IMR-90 (cell line): ENCODE measurements around the gene FHAD1. TPM values are rescaled to one million over a fixed set of nuclear protein-coding genes. Genes with fewer than 3 reads are reported as not detected.

ENCODE experiments used
- ATAC-seq: fragments of 200-7000 bp; cut with Tn5 transposase; 2 replicates; pipeline ENCODE4 v1.9.1; 2020; ENCODE audit warnings: low read depth, mild to moderate bottlenecking, moderate library complexity
- BruUV-seq: library from RNA; stranded (reverse); fragments of 400-500 nt; replicated peaks from 2 replicates; lab custom pipeline; 2021; lab: Mats Ljungman, UMichigan
- CTCF ChIA-PET: fragments of 300-600 bp; formaldehyde crosslinking; extraction: SDS; loops from one replicate; lab custom pipeline; 2021; ENCODE audit warnings: antibody characterized with exemption; lab: Yijun Ruan, JAX
- POLR2A ChIA-PET: fragments of 300-600 bp; sonication (Branson Sonifier 250); formaldehyde crosslinking; loops from one replicate; lab custom pipeline; 2022; ENCODE audit warnings: antibody characterized with exemption; ENCODE audit not compliant: unreplicated experiment; lab: Charles Lee
- DNase-seq: peaks from one replicate; pipeline ENCODE4 v3.0.0; 2013
- H2AFZ ChIP-seq: replicated peaks from 2 replicates; pipeline ENCODE3; 2013; ENCODE audit warnings: low read length, mild to moderate bottlenecking; ENCODE audit not compliant: poor library complexity
- H2AK5ac ChIP-seq: 2 replicates; pipeline ENCODE4 v1.6.1; 2013; ENCODE audit warnings: low read depth, low read length, inconsistent platforms
- H2AK9ac ChIP-seq: replicated peaks from 2 replicates; pipeline ENCODE3; 2013; ENCODE audit warnings: mild to moderate bottlenecking, low read depth, low read length, moderate library complexity; ENCODE audit not compliant: poor library complexity
- H2BK120ac ChIP-seq: 2 replicates; pipeline ENCODE4 v1.6.1; 2013; ENCODE audit warnings: low read depth, low read length, inconsistent platforms
- H2BK15ac ChIP-seq: 3 replicates; pipeline ENCODE4 v1.6.1; 2013; ENCODE audit warnings: low read depth, low read length, inconsistent platforms
- H2BK20ac ChIP-seq: 2 replicates; pipeline ENCODE4 v1.6.1; 2013; ENCODE audit warnings: low read depth, mild to moderate bottlenecking, inconsistent platforms, low read length, moderate library complexity
- H2BK5ac ChIP-seq: 2 replicates; pipeline ENCODE4 v1.6.1; 2013; ENCODE audit warnings: mild to moderate bottlenecking, low read depth, low read length, inconsistent platforms; ENCODE audit not compliant: poor library complexity, severe bottlenecking
- H3K14ac ChIP-seq: replicated peaks from 2 replicates; pipeline ENCODE4 v1.6.1; 2013; ENCODE audit warnings: low read depth, low read length, inconsistent platforms
- H3K18ac ChIP-seq: 2 replicates; pipeline ENCODE4 v1.6.1; 2013; ENCODE audit warnings: low read depth, low read length, control low read depth
- H3K23ac ChIP-seq: 2 replicates; pipeline ENCODE4 v1.6.1; 2013; ENCODE audit warnings: low read depth, low read length, inconsistent platforms
- H3K27ac ChIP-seq: 2 replicates; pipeline ENCODE4 v1.5.1; 2013; ENCODE audit warnings: mild to moderate bottlenecking, control low read depth, low read length; ENCODE audit not compliant: insufficient read depth
- H3K27me3 ChIP-seq: 2 replicates; pipeline ENCODE4 v1.6.1; 2013; ENCODE audit warnings: low read length; ENCODE audit not compliant: control insufficient read depth, insufficient read depth
- H3K36me3 ChIP-seq: 2 replicates; pipeline ENCODE4 v1.6.1; 2013; ENCODE audit warnings: low read length, mixed read lengths; ENCODE audit not compliant: control insufficient read depth, insufficient read depth
- H3K4ac ChIP-seq: 2 replicates; pipeline ENCODE4 v1.6.1; 2013; ENCODE audit warnings: low read depth, low read length, inconsistent platforms
- H3K4me1 ChIP-seq: 2 replicates; pipeline ENCODE4 v1.6.1; 2013; ENCODE audit warnings: low read length, mixed read lengths; ENCODE audit not compliant: control insufficient read depth, insufficient read depth
- H3K4me2 ChIP-seq: 2 replicates; pipeline ENCODE4 v1.6.1; 2013; ENCODE audit warnings: low read depth, mild to moderate bottlenecking, control low read depth, low read length, moderate library complexity
- H3K4me3 ChIP-seq: 2 replicates; pipeline ENCODE4 v1.5.1; 2013; ENCODE audit warnings: low read depth, mild to moderate bottlenecking, control low read depth, low read length, moderate library complexity; ENCODE audit not compliant: insufficient read depth
- H3K56ac ChIP-seq: 2 replicates; pipeline ENCODE4 v1.6.1; 2013; ENCODE audit warnings: low read length, inconsistent platforms; ENCODE audit not compliant: insufficient read depth; ENCODE audit errors: extremely low read depth
- H3K79me1 ChIP-seq, 2 experiments: 2 replicates each; pipeline ENCODE4 v1.6.1; 2013; ENCODE audit warnings: low read length in 2 of 2, inconsistent platforms in 1 of 2, low read depth in 1 of 2
- H3K9ac ChIP-seq: 2 replicates; pipeline ENCODE4 v1.6.1; 2013; ENCODE audit warnings: low read depth, low read length, control low read depth
- H3K9me1 ChIP-seq: 2 replicates; pipeline ENCODE4 v1.6.1; 2013; ENCODE audit warnings: low read length, inconsistent platforms; ENCODE audit not compliant: insufficient read depth
- H3K9me3 ChIP-seq: 2 replicates; pipeline ENCODE4 v1.6.1; 2013; ENCODE audit warnings: low read length; ENCODE audit not compliant: control insufficient read depth, insufficient read depth
- H4K20me1 ChIP-seq: 2 replicates; pipeline ENCODE4 v1.6.1; 2013; ENCODE audit warnings: low read length, inconsistent platforms; ENCODE audit not compliant: insufficient read depth
- H4K5ac ChIP-seq: 2 replicates; pipeline ENCODE4 v1.6.1; 2013; ENCODE audit warnings: mild to moderate bottlenecking, low read depth, low read length, control low read depth
- H4K8ac ChIP-seq, 2 experiments: 2 replicates each; pipeline ENCODE4 v1.6.1; 2013; ENCODE audit warnings: low read depth in 2 of 2, low read length in 2 of 2, control low read depth in 1 of 2, inconsistent platforms in 1 of 2
- H4K91ac ChIP-seq: 2 replicates; pipeline ENCODE4 v1.6.1; 2013; ENCODE audit warnings: low read depth, low read length, inconsistent platforms; ENCODE audit not compliant: insufficient read depth
- BHLHE40 ChIP-seq: fragments of 150-350 bp; IDR thresholded peaks from 2 replicates; pipeline ENCODE4 v1.6.1; 2016; ENCODE audit warnings: mild to moderate bottlenecking, low read depth, low read length
- CEBPB ChIP-seq: IDR thresholded peaks from 2 replicates; pipeline ENCODE4 v1.6.1; 2012; ENCODE audit warnings: low read depth, low read length, improper control_type of control experiment
- CHD1 ChIP-seq: IDR thresholded peaks from 2 replicates; pipeline ENCODE4 v1.6.1; 2012; ENCODE audit warnings: low read depth, low read length, improper control_type of control experiment
- FOS ChIP-seq: fragments of 150-350 bp; IDR thresholded peaks from 2 replicates; pipeline ENCODE4 v1.6.1; 2016; ENCODE audit warnings: low read depth, low read length
- MAFK ChIP-seq: IDR thresholded peaks from 2 replicates; pipeline ENCODE4 v1.6.1; 2012; ENCODE audit warnings: low read depth, low read length, improper control_type of control experiment
- MAZ ChIP-seq: IDR thresholded peaks from 2 replicates; pipeline ENCODE4 v1.6.1; 2012; ENCODE audit warnings: low read depth, mild to moderate bottlenecking, low read length, improper control_type of control experiment, moderate library complexity, borderline replicate concordance
- RAD21 ChIP-seq: IDR thresholded peaks from 2 replicates; pipeline ENCODE4 v1.6.1; 2012; ENCODE audit warnings: low read length, improper control_type of control experiment
- RFX5 ChIP-seq: IDR thresholded peaks from 2 replicates; pipeline ENCODE4 v1.8.0; 2012; ENCODE audit warnings: low read depth, mild to moderate bottlenecking, low read length, moderate library complexity
- SMC3 ChIP-seq: fragments of 150-350 bp; IDR thresholded peaks from 2 replicates; pipeline ENCODE4 v1.6.1; 2016; ENCODE audit warnings: low read depth, mild to moderate bottlenecking, antibody characterized with exemption, low read length, moderate library complexity
- WGBS, 2 experiments: methylation state at CpG; one replicate each; pipeline versions ENCODE4 v1.1.5 to v1.1.7; 2013; ENCODE audit warnings: missing lambda C conversion rate in 2 of 2; ENCODE audit not compliant: insufficient read length in 1 of 2; ENCODE audit errors: extremely low coverage in 2 of 2; 5-methylcytosine and 5-hydroxymethylcytosine counted together
- dilution Hi-C: fragments of 300-500 bp; cut with HindIII; formaldehyde crosslinking; loops from one replicate; pipeline ENCODE4 v1.14.3; 2018; ENCODE audit warnings: low sequenced_read_pairs; ENCODE audit not compliant: unreplicated experiment
- in situ Hi-C: fragments of 300-500 bp; cut with MboI; formaldehyde crosslinking; loops from 3 replicates; pipeline ENCODE4 v1.14.3; 2019; ENCODE audit warnings: low sequenced_read_pairs, inconsistent platforms, mixed read lengths
- intact Hi-C: fragments of 100-400 bp; cut with micrococcal nuclease; formaldehyde crosslinking; loops from 2 replicates; pipeline ENCODE4 v1.10.0; 2022
- polyA plus RNA-seq, 3 experiments: library from polyadenylated mRNA; depleted of rRNA; stranded (reverse); fragments of >200 nt; gene quantifications; 2 replicates each; pipeline ENCODE4 v1.2.3, GENCODE V29; 2012; ENCODE audit warnings: low replicate concordance in 1 of 3
- total RNA-seq: library from RNA; depleted of rRNA; stranded (reverse); fragments of >200 nt; gene quantifications from 2 replicates; pipeline ENCODE4 v1.2.3, GENCODE V29; 2012
- TF ChIP-seq, protein P1 (sequence below): fragments of 150-350 bp; IDR thresholded peaks from 2 replicates; pipeline ENCODE4 v1.6.1; 2016; ENCODE audit warnings: low read depth, mild to moderate bottlenecking, low read length, moderate library complexity, borderline replicate concordance
- TF ChIP-seq, protein P2 (sequence below): conservative IDR thresholded peaks from 2 replicates; pipeline ENCODE4 v1.5.1; 2012; ENCODE audit warnings: mild to moderate bottlenecking, low read depth, low read length, improper control_type of control experiment

The FHAD1 gene
- total and polyA plus RNA-seq, 2 of the 4 experiments (the other 2 are of a cell fraction) = not detected

DNA sequence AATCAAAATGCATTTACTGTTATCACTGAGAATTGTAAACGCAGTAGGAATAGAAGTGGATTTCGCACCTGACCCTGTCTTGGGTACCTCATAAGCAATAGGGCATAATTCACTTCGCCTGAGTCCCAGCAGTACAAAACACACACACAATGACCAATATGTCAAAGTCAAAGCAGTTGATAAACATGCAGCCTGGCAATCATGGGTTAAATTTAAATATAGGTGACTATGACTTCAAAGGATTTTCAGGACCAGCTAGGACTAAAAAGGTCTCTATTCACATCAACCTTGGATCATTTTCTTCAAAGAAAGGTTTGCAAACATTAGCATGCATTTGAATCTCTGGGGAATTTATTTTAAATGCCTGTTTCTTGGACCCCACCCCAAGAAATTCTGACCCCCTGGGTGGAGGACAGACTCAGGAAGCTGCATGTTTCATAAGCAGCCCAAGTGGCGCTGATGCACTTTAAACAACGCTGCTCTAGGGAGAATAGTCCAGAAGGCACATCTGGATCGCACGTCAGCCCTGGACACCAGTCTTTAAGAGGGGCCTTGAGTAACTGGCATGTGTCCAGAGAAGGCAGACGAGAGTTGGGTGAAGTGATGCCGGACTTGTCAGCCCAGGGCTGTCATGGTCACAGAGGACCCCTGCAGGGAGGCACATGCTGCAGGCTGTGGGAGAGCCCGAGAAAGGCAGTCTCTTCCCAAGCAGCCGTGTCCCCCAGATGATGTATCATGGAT, 107.0 kb downstream of the FHAD1 start:
- H3K23ac ChIP-seq = peak overlapping the region; percentile 30; the same call in 1 of the 2 replicates
- dilution Hi-C loops = no loop called here
- no peak overlapping the region for H3K56ac ChIP-seq
- H2BK15ac ChIP-seq = peak overlapping the region; percentile 60; the same call in 2 of the 3 replicates
- intact Hi-C loops = no loop called here
- TF ChIP-seq RAD21 (no peak), BHLHE40 (no peak), FOS (no peak), MAZ (no peak), CEBPB (no peak), MAFK (no peak), CHD1 (no peak), RFX5 (no peak), SMC3 (no peak)
- TF ChIP-seq, protein P1, sequence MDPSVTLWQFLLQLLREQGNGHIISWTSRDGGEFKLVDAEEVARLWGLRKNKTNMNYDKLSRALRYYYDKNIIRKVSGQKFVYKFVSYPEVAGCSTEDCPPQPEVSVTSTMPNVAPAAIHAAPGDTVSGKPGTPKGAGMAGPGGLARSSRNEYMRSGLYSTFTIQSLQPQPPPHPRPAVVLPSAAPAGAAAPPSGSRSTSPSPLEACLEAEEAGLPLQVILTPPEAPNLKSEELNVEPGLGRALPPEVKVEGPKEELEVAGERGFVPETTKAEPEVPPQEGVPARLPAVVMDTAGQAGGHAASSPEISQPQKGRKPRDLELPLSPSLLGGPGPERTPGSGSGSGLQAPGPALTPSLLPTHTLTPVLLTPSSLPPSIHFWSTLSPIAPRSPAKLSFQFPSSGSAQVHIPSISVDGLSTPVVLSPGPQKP = no peak
- TF ChIP-seq, protein P2, sequence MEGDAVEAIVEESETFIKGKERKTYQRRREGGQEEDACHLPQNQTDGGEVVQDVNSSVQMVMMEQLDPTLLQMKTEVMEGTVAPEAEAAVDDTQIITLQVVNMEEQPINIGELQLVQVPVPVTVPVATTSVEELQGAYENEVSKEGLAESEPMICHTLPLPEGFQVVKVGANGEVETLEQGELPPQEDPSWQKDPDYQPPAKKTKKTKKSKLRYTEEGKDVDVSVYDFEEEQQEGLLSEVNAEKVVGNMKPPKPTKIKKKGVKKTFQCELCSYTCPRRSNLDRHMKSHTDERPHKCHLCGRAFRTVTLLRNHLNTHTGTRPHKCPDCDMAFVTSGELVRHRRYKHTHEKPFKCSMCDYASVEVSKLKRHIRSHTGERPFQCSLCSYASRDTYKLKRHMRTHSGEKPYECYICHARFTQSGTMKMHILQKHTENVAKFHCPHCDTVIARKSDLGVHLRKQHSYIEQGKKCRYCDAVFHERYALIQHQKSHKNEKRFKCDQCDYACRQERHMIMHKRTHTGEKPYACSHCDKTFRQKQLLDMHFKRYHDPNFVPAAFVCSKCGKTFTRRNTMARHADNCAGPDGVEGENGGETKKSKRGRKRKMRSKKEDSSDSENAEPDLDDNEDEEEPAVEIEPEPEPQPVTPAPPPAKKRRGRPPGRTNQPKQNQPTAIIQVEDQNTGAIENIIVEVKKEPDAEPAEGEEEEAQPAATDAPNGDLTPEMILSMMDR = no peak
- H2AK5ac ChIP-seq = peak overlapping the region; percentile 67
- H2BK20ac ChIP-seq = peak overlapping the region; percentile 79
- H2BK5ac ChIP-seq = peak overlapping the region; percentile 40
- peak overlapping the region; percentile 67 for H2AFZ ChIP-seq
- no peak overlapping the region; the same call in 1 of the 2 replicates for H4K91ac ChIP-seq
- peaks cover 17% of the 10 kb centered on the region for H3K9me1 ChIP-seq
- BruUV-seq = no TSS peak
- no peak overlapping the region; the same call in 1 of the 2 replicates for H3K14ac ChIP-seq
- H4K5ac ChIP-seq = no peak overlapping the region
- no peaks in the 10 kb centered on the region for H3K79me1 ChIP-seq
- 33% methylated on average over 6 of the region's 11 CpGs; no CpG with 5 or more reads in 1 of the 2 experiments for WGBS, 2 experiments
- no peaks in the 10 kb centered on the region for H3K27me3 ChIP-seq
- H3K27ac ChIP-seq = no peak overlapping the region; the same call in 1 of the 2 replicates
- ChIA-PET POLR2A (no interaction called here), CTCF (interaction anchor here (1.3 kb wide), 1 partner anchor 27 kb away, joined by 3 read pairs; no protein-coding TSS in a partner anchor)
- ATAC-seq = no peak
- no peaks in the 10 kb centered on the region for H3K36me3 ChIP-seq
- no peak overlapping the region for H3K9ac ChIP-seq
- no peaks in the 10 kb centered on the region for H4K20me1 ChIP-seq
- H4K8ac ChIP-seq = no peak overlapping the region
- peak; percentile 38 for DNase-seq
- in situ Hi-C loops = no loop called here
- peaks cover 11% of the 10 kb centered on the region for H3K4me1 ChIP-seq
- H3K18ac ChIP-seq = no peak overlapping the region
- H3K9me3 ChIP-seq = no peaks in the 10 kb centered on the region
- H2BK120ac ChIP-seq = peak overlapping the region; percentile 78
- no peak overlapping the region for H3K4me3 ChIP-seq
- no peak overlapping the region for H2AK9ac ChIP-seq
- peak overlapping the region; percentile 78 for H3K4ac ChIP-seq
- no peak overlapping the region for H3K4me2 ChIP-seq
